GM19025 (cell line): ENCODE data around the gene RHOBTB3.
"Not testable (repeated sequence)": the region's sequence is repeated elsewhere in the genome, so short reads cannot be mapped to it uniquely, and the experiment has no call there.

Experiments used
- ATAC-seq: cut with Tn5 transposase; IDR thresholded peaks from one replicate; pipeline ENCODE4 v1.9.1; 2021; ENCODE audit warnings: mild to moderate bottlenecking, low read depth, moderate library complexity; ENCODE audit not compliant: unreplicated experiment

RHOBTB3 gene

DNA sequence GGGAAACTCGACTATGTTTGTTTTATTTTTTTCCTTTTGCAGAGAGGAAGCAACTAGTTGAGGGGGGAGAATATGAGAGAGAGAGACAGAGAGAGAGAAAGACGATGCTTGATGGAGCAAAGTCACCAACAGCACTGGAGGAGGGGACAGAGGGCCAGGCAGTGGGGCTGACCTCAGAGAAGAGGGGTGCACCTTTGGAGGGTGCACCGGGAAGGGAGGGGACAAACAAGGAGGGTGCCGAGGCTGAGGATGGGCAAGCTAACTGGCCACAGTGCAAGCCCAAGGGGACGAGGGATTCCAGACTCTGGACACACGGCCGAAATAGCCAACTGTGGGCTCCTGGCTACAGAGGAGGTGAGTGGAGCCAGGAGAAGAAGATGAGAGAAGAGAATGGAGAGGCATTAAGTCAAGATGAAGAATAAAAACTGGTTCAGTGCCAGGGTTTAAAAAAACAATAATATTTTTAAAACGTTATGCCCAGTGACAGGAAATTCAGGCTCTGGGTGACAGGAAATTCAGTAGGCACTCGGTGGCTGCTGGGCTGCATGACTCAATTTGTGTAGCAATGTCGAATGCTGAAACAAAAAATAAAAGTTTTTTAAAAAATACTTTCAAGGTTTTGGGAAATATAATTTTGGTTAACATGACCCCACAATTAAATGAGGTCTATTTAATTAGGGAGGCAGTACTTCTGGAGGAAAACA is 104.7 kb downstream of the RHOBTB3 start:
- ATAC-seq: no peak

DNA sequence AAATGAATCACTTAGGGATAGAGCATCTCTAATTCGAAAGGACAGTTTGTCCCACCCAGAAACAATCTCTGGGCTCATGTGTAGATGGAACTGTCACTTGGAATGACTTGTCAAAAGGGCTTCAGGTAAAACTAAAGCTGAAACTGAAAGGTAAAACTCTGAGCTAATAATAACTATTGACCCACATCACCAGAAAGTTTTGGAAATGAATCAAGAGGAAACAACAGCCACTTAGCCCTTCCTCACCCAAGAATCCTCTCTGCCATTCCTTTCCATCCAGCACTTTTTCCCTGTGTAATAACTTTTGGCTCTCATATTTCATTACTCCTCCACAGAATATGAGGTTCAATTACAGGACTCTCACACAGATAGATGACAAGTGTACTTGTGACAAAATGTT is 105.4 kb downstream of the RHOBTB3 start:
- ATAC-seq: no peak

DNA sequence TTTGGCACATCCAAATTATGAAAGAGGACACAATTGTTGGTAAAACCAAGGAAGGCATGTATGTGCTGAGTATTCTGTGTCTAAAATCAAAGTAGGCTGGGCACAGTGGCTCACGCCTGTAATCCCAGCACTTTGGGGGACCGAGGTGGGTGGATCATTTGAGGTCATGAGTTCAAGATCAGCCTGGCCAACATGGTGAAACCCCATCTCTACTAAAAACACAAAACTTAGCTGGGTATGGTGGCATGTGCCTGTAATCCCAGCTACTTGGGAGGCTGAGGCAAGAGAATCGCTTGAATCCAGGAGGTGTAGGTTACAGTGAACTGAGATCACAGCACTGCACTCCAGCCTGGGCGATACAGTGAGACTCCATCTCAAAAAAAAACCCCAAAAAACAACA is 105.8 kb downstream of the RHOBTB3 start:
- not testable (repeated sequence) for ATAC-seq

DNA sequence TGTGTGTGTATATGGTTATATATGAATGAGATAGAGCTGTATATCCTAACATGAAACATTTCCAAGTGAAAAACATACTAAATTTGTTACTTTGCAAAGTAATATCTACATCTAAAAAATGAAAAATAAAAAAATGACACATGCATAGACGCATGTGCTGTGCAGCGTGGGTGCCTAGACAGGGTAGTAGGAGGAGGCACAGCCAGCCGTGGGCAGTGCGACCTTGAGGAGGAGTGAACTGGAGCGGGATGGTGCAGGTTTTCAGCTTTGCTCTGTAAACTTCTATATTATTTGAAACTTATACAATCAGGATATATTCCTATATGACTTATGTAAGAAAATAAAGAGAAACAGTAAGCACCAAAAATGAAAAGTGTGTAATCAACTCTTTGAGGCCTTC is 106.4 kb downstream of the RHOBTB3 start:
- ATAC-seq: no peak

DNA sequence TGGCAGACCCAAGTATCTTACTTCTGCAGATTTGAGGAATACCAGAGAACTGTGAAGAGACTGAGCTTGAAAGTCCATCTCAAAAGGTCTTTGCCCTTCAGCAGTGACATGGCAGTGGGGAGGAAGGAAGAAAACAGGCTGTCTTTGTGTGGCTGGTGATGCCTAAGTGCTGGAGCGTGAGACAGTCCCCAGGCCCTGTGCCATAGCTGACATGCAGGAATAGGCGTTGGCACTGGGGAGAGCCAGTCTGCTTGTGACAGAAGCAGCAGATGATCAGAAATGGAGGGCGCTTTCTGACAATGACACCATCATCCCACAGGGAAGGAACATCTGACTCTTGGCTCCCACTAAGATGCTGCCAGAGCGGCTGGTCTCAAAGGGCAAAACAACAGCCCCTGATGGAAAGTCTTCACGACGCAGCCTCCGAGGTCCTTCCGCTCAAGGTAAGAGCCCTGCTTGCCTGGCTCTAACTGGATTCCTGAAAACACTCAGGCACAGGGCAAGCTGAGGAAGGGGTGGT is 106.9 kb downstream of the RHOBTB3 start:
- no peak for ATAC-seq

DNA sequence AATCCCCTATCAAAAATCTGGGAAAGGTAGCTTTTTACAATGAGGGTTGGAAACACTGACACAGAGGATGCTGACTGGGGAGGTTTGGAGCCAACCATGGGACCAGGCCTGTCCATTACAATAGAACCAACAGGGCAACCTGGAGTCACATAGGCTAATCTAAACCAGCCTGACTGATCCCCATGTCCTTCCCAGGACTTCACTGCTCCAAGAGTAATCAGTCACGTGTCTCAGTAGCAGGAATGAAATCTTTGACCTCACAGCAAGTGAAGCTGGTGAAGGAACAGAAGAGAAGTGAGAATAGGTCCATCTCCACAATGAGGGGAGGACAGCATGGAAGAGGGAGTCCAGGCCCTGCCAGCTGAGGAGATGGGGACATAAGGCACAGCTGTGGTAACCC is 107.4 kb downstream of the RHOBTB3 start:
- no peak for ATAC-seq

DNA sequence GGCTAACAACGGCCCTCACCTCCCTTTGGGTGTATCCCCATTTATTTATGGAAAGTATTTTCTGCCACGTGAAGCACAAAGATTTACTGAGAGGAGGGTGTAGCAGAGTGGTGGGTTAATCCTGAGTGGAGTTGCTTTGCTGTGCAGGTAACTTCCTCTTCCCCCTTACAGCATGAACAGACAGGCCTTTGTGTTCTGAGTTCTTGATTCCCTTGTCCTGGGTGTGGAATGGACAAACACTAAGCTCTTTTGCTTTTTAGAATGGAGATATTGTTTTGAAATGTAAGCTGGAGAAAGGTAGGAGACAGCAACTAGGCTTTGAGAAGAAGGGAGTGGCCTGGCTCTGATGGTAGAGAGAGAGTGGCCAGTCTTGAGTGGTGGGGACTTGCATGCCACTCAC is 108.5 kb downstream of the RHOBTB3 start:
- no peak for ATAC-seq

DNA sequence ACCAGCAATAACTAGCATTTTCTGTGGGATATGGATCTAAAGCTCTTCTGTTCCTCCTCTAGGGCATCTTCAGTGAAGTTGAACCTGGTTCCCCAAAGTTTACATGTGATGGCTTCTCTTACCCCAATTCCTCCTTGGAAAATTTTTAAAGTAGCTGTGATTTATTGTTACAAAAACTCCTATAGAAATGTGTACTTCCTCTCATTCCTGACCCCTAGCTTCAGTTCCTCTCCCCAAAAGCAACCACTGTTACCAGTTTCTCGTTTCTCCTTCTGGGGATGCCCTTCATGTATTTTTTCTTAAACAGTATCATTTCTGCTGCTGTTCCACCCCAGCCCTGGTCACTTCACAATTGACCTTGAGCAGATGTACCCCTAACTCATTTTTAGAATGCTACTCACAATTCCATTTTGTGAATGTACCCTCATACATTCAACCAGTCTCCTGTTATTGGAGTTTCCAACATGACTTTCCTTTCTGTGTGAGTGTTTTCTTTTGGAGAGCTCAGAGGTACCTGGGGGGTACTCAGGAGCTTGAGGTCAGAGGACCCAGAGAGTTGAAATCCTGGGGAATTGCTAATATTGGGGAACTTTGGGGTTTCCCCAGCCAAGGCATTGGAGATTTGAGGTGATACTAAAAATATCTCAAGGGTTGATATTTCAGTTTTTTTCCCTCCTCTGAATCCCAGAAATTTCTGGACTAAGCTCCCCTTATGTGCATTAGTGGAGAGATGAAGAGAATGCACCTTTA is 110.0 kb downstream of the RHOBTB3 start:
- ATAC-seq: no peak

DNA sequence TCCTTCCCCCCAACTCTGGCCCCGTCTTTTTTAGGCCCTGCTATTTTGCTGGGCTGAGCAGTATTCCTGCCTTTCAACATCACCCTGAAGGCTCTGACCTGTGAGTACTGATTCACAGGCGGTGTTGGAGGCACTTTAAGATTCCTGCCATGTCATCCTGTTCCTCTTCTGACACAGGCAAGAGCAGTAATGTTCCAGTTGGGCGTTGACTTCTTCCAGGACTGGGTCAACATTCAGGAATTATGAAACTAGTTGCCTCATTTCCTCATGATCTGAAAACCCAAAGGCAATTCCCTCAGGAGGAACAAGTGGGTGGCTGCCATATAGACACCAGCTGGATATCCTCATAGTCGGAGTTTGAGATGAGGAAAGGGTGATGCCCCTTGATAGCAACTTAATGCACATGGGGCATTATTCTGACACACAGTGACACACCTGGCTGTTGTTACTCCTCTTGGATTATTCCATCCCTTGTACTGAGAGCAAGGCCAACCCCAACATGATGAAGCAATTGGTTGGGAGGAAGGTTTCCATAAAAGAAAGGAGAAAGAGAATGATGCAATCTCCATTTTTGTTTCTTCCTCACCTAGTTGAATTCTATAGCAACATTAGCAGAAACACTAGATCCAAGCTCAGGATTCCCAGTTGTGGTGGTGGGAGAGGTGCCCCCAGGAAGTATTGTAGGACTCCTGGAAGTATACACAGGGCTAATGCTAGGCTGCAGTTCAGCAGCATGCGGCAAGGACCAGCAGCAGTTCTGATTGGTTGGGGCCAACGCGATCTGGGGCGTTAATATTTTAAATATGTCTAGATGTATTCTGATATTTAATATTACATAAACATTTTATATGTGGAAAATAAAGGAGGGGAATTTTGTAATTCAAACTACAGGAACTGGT is 111.0 kb downstream of the RHOBTB3 start:
- no peak for ATAC-seq

DNA sequence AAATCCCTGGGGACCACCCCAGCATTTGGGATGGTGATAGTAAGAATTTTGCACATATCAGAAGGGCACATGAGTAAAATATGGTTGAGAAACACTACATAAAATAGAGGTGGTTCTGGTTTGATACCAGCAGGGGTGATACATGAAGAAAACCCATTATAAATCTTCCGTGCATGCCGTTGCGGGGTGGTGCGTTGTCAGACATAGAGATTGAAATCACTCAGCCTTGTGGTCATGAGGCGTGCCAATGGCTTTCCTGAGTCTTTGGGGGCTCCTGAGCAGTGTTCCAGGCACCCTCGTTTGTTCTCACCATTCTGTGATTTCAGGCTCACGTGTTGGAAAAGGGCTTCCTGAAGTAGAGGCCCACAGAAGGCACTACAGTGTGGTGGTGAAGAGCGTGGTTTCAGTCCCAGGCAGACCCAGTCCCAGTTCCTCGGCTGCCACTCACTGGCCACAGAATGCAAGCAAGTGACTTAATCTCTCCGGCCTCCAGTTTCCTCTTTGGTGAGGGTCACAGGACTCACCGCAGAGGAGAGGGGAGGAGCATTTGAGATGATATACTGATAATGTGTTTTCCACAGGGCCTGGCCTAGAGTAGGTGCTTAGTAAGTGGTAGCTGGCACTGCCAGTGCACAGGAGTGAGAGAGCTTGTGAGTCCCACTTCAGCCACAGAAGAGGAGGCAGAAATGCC is 111.9 kb downstream of the RHOBTB3 start:
- ATAC-seq: peak; percentile 93

DNA sequence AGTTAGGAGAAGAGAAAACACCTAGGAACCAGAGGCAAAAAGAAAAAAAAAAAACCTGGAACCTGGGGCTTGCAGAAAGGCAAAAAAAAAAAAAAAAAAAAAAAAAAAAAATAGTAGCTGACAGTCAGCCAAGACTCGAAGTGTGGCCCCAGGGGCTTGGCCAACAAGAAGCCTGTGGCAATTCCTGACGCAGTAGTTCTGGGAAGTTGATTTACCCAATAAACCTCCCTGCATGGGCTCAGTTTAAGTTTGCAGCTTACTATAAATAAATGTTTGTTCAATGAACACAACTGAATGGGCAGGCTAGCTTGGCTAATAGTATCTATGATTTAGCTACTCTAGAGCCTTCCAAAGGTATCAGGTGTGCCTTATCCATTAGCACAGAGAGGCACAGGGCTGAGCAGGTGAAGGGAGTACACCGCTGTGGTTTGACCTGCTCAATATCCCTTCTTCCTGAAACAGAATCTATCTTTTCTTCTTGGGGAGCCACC is 112.6 kb downstream of the RHOBTB3 start:
- ATAC-seq: no peak

DNA sequence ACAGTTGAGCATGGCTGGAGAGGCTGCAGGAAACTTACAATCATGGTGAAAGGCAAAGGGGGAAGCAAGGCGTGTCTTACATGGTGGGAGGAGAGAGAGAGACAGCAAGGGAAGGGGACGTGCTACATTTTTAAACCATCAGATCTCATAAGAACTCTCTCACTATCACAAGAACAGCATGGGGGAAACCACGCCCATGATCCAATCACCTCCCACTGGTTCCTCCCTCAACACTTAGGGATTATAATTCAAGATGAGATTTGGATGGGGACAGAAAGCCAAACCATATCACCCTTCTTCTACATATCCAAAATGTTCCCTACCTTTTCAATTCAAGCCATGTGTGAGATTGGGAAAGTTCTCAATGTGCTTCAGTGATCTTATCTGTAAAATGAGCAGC is 114.3 kb downstream of the RHOBTB3 start:
- ATAC-seq: no peak
